Stomach (tissue), 4 donors: ENCODE data around the gene KMT5C.

Experiments used
- EP300 ChIP-seq: sonication (generic); formaldehyde crosslinking; IDR thresholded peaks from one replicate; pipeline ENCODE4 v1.6.1; 2017; ENCODE audit warnings: antibody characterized with exemption
- POLR2A ChIP-seq, 4 donors: fragments of 450-650 bp; IDR thresholded peaks; one replicate each; pipeline ENCODE4 v1.6.1; 2016; ENCODE audit warnings: antibody characterized with exemption in 4 of 4, control low read depth in 2 of 4, mild to moderate bottlenecking in 1 of 4, moderate library complexity in 1 of 4
- TF ChIP-seq, protein P1 (sequence below), 7 experiments: fragments of 450-650 bp in 4 of 7; fragments of 200-600 bp in 3 of 7; sonication (generic) in 3 of 7; IDR thresholded peaks; one replicate each; pipeline ENCODE4 v1.5.1; 2016 to 2019; ENCODE audit warnings: antibody characterized with exemption in 7 of 7, control low read depth in 2 of 7, mild to moderate bottlenecking in 1 of 7

DNA sequence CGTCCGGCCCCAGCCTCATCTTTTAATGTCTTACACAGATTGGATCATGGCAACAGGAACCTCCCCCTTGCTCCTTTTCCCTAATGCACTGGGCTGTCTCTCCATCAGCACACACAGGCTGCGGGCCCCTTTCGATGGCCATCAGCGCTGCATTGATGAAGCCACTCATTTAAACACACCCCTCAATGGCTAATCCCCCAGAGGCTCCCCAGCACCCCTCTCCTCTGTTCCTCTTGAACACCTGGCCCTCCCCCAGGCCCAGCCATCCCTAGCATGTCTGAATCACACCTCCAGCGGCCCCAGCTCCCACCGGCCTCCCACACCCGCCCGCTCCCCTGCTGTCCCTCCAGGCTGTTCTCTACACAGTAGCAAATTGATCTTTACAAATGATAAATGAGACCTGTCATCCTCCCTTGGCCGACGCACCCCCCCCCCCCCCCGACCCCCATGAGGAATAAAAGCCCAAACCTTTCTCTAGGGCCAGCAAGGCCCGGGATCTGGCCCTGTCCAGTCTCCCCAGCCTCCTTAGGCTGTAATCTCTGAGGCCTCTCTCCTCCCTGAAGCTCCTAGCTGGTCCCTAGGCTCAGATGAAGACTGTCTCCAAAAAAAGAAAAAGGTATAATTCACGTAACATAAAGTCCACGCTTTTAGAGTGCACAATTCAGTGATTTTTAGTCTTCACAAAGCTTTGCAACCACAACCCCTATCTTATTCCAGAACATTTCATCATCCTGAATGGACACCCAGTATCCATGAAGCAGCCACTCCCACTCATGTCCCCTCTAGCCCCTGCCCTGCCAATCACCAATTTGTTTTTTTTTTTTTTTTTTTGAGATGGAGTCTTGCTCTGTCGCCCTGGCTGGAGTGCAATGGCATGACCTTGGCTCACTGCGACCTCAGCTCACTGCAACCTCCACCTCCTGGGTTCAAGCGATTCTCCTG is 53.4 kb downstream of the KMT5C start:
- TF ChIP-seq, protein P1, sequence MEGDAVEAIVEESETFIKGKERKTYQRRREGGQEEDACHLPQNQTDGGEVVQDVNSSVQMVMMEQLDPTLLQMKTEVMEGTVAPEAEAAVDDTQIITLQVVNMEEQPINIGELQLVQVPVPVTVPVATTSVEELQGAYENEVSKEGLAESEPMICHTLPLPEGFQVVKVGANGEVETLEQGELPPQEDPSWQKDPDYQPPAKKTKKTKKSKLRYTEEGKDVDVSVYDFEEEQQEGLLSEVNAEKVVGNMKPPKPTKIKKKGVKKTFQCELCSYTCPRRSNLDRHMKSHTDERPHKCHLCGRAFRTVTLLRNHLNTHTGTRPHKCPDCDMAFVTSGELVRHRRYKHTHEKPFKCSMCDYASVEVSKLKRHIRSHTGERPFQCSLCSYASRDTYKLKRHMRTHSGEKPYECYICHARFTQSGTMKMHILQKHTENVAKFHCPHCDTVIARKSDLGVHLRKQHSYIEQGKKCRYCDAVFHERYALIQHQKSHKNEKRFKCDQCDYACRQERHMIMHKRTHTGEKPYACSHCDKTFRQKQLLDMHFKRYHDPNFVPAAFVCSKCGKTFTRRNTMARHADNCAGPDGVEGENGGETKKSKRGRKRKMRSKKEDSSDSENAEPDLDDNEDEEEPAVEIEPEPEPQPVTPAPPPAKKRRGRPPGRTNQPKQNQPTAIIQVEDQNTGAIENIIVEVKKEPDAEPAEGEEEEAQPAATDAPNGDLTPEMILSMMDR (IDR thresholded peaks at IDR 0.05): no peak
- TF ChIP-seq POLR2A (IDR thresholded peaks at IDR 0.05) (no peak), EP300 (no peak)
